ENCODE data around the gene ZNF777.
"Not testable (repeated sequence)": the region's sequence is repeated elsewhere in the genome, so short reads cannot be mapped to it uniquely, and the experiment has no call there.

ZNF777 gene

DNA sequence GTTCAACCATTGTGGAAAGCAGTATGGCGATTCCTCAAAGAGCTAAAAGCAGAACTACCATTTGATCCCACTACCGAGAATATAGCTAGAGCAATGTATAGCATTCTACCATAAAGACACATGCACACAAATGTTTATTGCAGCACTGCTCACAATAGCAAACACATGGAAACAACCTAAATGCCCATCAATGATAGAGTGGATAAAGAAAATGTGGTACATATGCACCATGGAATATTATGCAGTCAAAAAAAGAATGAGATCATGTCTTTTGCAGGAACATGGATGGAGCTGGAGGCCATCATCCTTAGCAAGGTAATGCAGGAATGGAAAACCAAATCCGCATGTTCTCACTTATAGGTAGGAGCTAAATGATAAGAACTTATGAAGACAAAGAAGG, 47.8 kb downstream of the ZNF777 start:
- DNase-seq (ENCODE audit: low spot score): not testable (repeated sequence)

DNA sequence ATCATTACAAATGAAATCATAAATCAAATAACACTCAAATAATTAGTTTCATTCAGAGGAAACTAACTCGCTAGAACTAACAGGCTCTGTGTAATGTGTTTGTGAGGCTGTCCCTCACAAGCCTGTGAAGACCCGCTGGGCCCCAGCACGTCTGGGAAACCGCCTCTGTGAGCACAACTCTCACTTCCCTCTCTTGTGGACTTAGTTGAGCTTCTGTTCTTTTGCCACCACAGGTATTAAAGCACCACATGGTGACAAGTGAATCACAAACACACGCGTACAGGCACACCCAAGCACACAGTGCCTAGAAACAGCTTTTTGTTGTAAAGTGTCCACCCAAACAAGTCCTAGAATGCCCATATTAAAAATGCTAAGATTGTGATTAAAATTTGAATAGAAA, 51.0 kb downstream of the ZNF777 start:
- DNase-seq (ENCODE audit: low spot score): no peak

DNA sequence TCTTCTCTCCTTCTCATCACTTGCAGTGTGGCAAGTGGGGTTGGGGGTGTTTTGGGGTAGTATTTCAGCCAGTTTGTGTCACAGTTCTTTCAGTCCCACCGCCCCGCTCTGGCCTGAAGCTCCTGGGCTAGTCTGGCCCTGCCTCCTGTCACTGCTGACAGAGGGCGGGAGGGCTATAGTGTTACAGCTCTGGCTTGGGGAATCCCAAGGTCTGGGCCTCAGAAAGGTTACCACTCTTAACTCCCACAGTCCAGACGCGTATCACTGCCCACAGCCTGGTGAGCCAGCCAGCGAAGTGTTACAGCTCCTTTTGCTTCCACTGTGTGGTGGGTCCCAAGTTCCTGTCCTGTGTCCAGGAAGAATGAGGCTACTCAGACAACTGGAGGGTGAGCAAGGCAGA, 56.0 kb downstream of the ZNF777 start:
- no peak for DNase-seq (ENCODE audit: low spot score)

DNA sequence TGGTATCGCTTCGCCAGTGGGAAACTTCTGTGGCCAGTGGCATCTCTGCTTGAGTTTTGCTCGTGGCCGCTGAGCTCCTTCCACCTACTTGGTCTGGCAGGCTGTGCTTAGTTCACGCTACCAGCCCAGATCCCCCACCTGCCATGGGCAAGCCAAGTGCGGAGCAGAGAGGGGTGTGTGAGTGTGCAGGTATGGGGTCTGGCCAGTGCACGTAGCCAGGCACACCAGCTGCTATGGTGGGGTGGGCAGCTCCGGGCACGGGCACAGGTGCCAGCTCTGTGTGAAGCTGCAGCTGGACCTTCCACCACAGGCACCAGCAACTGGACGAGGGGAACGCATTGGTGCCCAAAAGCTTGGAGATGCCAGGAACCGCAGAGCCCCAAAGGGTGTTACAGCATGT, 56.5 kb downstream of the ZNF777 start:
- no peak for DNase-seq (ENCODE audit: low spot score)

DNA sequence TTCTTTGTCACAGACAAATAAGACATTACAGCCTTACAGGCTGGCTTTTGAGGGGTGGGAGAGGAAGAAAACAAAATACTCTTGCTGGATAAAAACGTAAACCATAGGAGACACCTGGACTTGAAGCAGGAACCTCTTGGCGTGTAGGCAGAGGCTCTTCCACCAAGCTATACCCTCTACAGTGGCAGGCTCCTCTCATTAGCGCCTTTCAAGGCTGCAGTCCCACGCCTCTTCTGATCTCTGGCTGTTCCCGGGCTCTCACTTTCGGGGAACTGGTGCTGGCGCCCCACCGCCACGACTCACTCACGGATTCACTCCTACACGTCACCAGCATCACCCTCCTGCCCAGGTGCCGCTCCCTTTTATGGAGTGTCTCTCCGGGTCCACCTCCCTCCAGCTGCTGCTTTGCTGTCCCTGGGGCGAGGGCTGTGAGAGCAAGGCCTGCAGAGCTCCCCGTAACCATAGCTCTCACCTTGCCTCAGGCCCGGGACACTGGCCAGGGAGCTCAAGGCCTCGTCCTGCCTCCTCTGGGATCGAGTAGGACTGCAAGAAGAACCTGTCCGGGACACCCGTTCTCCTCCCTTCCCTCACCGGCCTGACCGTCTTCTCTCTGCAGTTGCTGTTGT, 62.6 kb downstream of the ZNF777 start:
- DNase-seq (ENCODE audit: low spot score): no peak

DNA sequence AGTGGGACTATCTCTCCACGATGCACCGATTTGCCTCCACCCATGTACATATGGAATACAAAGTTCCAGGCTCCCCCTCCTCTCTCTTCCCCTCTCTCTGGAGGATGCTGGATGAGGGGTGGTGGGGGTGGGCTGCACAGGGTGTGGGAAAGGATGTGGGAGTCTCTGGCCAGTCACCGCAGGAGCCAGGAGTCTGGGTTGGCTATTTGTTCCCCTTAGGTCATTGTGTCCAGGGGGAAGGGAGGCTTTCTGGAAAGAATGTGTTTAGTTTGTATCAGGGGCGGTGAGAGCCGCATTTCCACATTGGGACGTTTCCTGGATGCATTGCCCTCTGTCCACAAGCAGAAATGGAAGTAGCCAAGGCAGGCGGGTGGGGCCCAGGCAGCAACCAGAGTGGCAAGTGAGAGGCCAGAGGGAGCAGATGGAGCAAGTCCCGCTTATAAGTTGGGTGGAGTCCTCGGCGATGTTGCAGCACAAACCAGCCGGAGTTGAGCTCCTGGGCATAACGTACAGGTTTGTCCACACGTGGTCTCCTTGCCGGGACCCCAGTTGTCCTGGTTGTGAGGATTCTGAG, 63.3 kb downstream of the ZNF777 start:
- DNase-seq (ENCODE audit: low spot score): no peak

DNA sequence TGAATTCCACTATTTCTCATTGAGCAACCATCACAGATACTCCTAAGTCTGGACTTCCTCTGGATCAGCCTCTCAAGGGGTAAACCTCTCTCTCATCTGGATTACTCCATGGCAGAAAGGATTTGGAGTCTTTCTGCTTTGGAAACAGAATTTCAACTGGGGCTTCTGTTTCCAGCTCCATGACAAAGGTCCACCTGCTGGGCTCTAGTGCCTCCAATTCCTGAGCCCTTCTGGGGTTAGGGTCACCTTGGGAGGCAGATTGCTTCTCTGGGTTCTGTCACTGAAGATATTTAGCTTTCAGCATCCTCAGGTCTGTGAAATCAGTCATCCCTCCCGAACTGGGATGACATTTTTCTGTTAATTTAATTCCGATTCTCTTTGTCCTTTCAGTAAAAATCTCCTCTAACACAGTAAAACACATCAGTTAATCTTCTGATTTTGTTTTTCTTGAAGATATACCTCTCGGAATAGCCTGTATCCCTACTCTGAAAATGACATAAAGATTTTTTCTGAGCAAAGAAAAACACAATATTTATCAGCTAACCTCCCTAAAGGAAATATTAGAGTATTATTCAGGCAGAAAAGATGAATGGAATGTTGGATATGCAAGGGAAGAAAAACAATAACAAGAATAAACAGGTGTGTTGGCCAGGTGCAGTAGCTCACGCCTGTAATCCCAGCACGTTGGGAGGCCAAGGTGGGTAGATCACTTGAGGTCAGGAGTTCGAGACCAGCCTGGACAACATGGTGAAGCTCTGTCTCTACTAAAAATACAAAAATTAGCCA, 72.1 kb downstream of the ZNF777 start:
- not testable (repeated sequence) for DNase-seq (ENCODE audit: low spot score)

DNA sequence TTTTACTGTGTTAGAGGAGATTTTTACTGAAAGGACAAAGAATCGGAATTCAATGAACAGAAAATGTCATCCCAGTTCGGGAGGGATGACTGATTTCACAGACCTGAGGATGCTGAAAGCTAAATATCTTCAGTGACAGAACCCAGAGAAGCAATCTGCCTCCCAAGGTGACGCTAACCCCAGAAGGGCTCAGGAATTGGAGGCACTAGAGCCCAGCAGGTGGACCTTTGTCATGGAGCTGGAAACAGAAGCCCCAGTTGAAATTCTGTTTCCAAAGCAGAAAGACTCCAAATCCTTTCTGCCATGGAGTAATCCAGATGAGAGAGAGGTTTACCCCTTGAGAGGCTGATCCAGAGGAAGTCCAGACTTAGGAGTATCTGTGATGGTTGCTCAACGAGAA, 74.3 kb downstream of the ZNF777 start:
- DNase-seq (ENCODE audit: low spot score): not testable (repeated sequence)

DNA sequence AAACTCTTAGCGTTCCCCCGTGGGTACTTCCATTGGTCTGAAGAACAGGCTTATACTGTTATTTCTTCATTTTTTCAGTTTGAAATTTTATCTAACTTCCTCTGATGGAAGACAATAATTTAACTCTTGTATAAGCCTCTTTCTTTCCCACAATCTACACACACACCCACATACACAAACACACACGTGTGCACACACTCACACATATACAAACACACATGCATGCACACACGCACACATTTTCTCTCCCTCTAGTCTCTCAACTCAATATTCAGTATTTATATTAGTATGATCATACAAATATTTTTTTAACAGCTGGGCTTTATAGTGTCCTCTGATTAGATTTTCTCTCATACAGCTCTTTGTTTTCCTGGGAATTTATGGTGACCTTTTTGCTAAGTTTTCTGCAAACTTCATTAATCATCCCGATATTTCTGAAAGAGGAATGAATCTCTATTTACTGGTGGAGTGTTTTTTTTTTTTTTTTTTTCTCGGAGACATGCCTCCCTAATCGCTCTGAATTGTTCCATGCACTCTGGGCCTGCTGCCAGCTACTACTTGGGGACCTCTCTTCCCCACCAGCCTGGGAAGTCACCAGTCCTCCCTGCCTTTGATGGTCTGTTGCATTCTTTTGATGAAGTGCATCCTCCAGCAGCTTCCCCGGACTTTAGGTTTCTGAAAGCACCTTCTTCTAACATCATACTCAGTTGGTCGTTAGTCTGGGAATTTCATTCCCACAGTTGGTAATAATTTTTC, 75.5 kb downstream of the ZNF777 start:
- no peak for DNase-seq (ENCODE audit: low spot score)
